GM23338 (cell line): Measurements from ENCODE around the gene KCTD10. TPM values are rescaled to one million over a fixed set of nuclear protein-coding genes. Genes with fewer than 3 reads are reported as not detected.

ENCODE experiments used
- ATAC-seq: fragments of 200-7000 bp; cut with Tn5 transposase; 3 replicates; pipeline ENCODE4 v1.9.1; 2020
- DNase-seq: peaks from one replicate; pipeline ENCODE4 v3.0.0-alpha.2; 2015; ENCODE audit warnings: low spot score
- H2AFZ ChIP-seq: fragments of 200-600 bp; sonication (generic); 2 replicates; pipeline ENCODE4 v1.8.0; 2016; ENCODE audit warnings: antibody characterized with exemption, mild to moderate bottlenecking, moderate library complexity
- H3F3A ChIP-seq: fragments of 200-600 bp; sonication (generic); replicated peaks from 2 replicates; pipeline ENCODE4 v1.8.0; 2017; ENCODE audit warnings: antibody characterized with exemption, mixed run types, low read depth
- H3K27ac ChIP-seq: fragments of 200-600 bp; sonication (generic); 2 replicates; pipeline ENCODE4 v1.6.1; 2016; ENCODE audit warnings: low read depth
- H3K27me3 ChIP-seq: fragments of 200-600 bp; sonication (generic); 2 replicates; pipeline ENCODE4 v1.8.0; 2016; ENCODE audit warnings: mild to moderate bottlenecking, mixed run types, moderate library complexity; ENCODE audit not compliant: insufficient read depth
- H3K36me3 ChIP-seq: fragments of 200-600 bp; sonication (generic); 2 replicates; pipeline ENCODE4 v1.8.0; 2016; ENCODE audit warnings: mild to moderate bottlenecking; ENCODE audit not compliant: insufficient read depth
- H3K4me1 ChIP-seq: fragments of 200-600 bp; sonication (generic); 2 replicates; pipeline ENCODE4 v1.8.0; 2016; ENCODE audit warnings: mild to moderate bottlenecking, moderate library complexity; ENCODE audit not compliant: insufficient read depth
- H3K4me2 ChIP-seq: fragments of 200-600 bp; sonication (generic); 2 replicates; pipeline ENCODE4 v1.7.1; 2017; ENCODE audit warnings: mixed run types
- H3K4me3 ChIP-seq: fragments of 200-600 bp; sonication (generic); 2 replicates; pipeline ENCODE4 v1.6.1; 2016; ENCODE audit warnings: mixed run types
- H3K79me2 ChIP-seq: fragments of 200-600 bp; sonication (generic); replicated peaks from 2 replicates; pipeline ENCODE4 v1.8.0; 2017; ENCODE audit warnings: mild to moderate bottlenecking; ENCODE audit not compliant: insufficient read depth
- H3K9me2 ChIP-seq: fragments of 200-600 bp; sonication (generic); 2 replicates; pipeline ENCODE4 v1.8.0; 2017; ENCODE audit not compliant: insufficient read depth
- H4K20me1 ChIP-seq: fragments of 200-600 bp; sonication (generic); replicated peaks from 2 replicates; pipeline ENCODE4 v1.8.0; 2017; ENCODE audit warnings: mild to moderate bottlenecking; ENCODE audit not compliant: insufficient read depth
- H3K27ac Mint-ChIP-seq: 2 replicates; pipeline ENCODE4 v1.8.0; 2020; ENCODE audit warnings: inconsistent platforms, mild to moderate bottlenecking, moderate library complexity, mixed read lengths
- H3K27me3 Mint-ChIP-seq: 3 replicates; pipeline ENCODE4 v1.8.0; 2022; ENCODE audit warnings: low read depth, mild to moderate bottlenecking, moderate library complexity, mixed read lengths, inconsistent platforms; ENCODE audit not compliant: insufficient read depth, poor library complexity
- H3K36me3 Mint-ChIP-seq: 3 replicates; pipeline ENCODE4 v1.8.0; 2021; ENCODE audit warnings: low read depth, mild to moderate bottlenecking, inconsistent platforms, moderate library complexity, mixed read lengths
- H3K4me1 Mint-ChIP-seq: 3 replicates; pipeline ENCODE4 v1.8.0; 2020; ENCODE audit warnings: mild to moderate bottlenecking, inconsistent platforms, mixed read lengths
- H3K4me3 Mint-ChIP-seq: 3 replicates; pipeline ENCODE4 v1.8.0; 2021; ENCODE audit warnings: moderate library complexity, mild to moderate bottlenecking, inconsistent platforms, mixed read lengths
- H3K9me3 Mint-ChIP-seq: 3 replicates; pipeline ENCODE4 v1.8.0; 2020; ENCODE audit warnings: moderate library complexity, mild to moderate bottlenecking, inconsistent platforms, mixed read lengths
- CREB1 ChIP-seq: fragments of 250-450 bp; sonication (Bioruptor Pico); IDR thresholded peaks from 2 replicates; pipeline ENCODE4 v1.5.0; 2020; ENCODE audit warnings: low read depth, mild to moderate bottlenecking, moderate library complexity
- CTCF ChIP-seq, 2 experiments: fragments of 200-600 bp in 1 of 2; sonication (generic) in 1 of 2; conservative IDR thresholded peaks; 2 replicates each; pipeline versions ENCODE4 v1.5.1 to v1.6.1; 2016 to 2017; ENCODE audit warnings: antibody characterized with exemption in 2 of 2, low read depth in 2 of 2, mild to moderate bottlenecking in 2 of 2, moderate library complexity in 1 of 2
- EZH2 ChIP-seq: fragments of 200-600 bp; sonication (generic); IDR thresholded peaks from one replicate; pipeline ENCODE4 v1.8.0; 2017; ENCODE audit warnings: antibody characterized with exemption, mild to moderate bottlenecking, low read depth; ENCODE audit not compliant: unreplicated experiment
- EZH2phosphoT487 ChIP-seq: fragments of 200-600 bp; sonication (generic); IDR thresholded peaks from one replicate; pipeline ENCODE4 v1.8.1; 2018; ENCODE audit warnings: antibody characterized with exemption; ENCODE audit not compliant: unreplicated experiment
- JUNB ChIP-seq: IDR thresholded peaks from one replicate; pipeline ENCODE4 v1.6.1; 2016; ENCODE audit warnings: antibody characterized with exemption; ENCODE audit not compliant: unreplicated experiment
- POLR2AphosphoS5 ChIP-seq: IDR thresholded peaks from 2 replicates; pipeline ENCODE4 v1.6.1; 2016; ENCODE audit warnings: antibody characterized with exemption, low read depth
- REST ChIP-seq: IDR thresholded peaks from one replicate; pipeline ENCODE4 v1.6.1; 2018; ENCODE audit warnings: antibody characterized with exemption; ENCODE audit not compliant: unreplicated experiment
- STAT1 ChIP-seq: IDR thresholded peaks from one replicate; pipeline ENCODE4 v1.6.1; 2016; ENCODE audit warnings: antibody characterized with exemption; ENCODE audit not compliant: unreplicated experiment
- ZNF114 ChIP-seq: fragments of 250-450 bp; sonication (Bioruptor Pico); IDR thresholded peaks from 2 replicates; pipeline ENCODE4 v1.5.0; 2020; ENCODE audit warnings: mild to moderate bottlenecking, moderate library complexity
- ZNF331 ChIP-seq: fragments of 250-450 bp; sonication (Bioruptor Pico); IDR thresholded peaks from 2 replicates; pipeline ENCODE4 v1.5.0; 2020; ENCODE audit warnings: low read depth, mild to moderate bottlenecking, moderate library complexity
- ZNF462 ChIP-seq: fragments of 250-450 bp; sonication (Bioruptor Pico); IDR thresholded peaks from 2 replicates; pipeline ENCODE4 v1.5.0; 2020; ENCODE audit warnings: mild to moderate bottlenecking, moderate library complexity
- polyA plus RNA-seq: library from polyadenylated mRNA; unstranded; fragments of >200 nt; fragmentation: Nextera tagmentation; extraction: Ambion mirVana; gene quantifications from 2 replicates; pipeline ENCODE4 v1.2.1, GENCODE V29; 2016
- total RNA-seq: library from RNA; depleted of rRNA; stranded (reverse); fragments of >200 nt; shearing (Covaris generic); gene quantifications from 2 replicates; pipeline ENCODE4 v1.2.3, GENCODE V29; 2014
- TF ChIP-seq, protein P1 (sequence below): IDR thresholded peaks from 2 replicates; pipeline ENCODE4 v1.6.1; 2016; ENCODE audit warnings: antibody characterized with exemption

The KCTD10 gene
- total and polyA plus RNA-seq, 2 experiments from 2014 or later: 15.8 to 45.2 TPM

DNA sequence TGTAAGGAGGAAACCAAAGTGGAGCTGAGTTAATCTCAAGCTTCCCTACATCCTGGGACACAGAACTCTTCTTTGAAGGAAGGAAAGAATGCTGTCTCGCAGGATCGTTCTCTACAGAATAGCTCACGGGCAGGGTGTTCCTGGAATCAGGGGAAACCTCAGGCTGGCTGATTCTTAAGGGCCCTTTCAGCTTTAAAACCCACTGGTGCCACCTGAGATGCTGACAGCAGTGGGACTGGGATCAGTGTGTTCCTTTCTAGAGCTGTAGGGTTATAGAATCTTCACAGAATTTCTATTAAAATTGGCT is 48.1 kb upstream of the KCTD10 start (continued):
- TF ChIP-seq ZNF462 (CRISPR knock-in tag) (no peak), CTCF (conservative IDR thresholded peaks at IDR 0.05; ENCODE audit: low read depth in 2 of 2) (no peak), EZH2phosphoT487 (no peak)

GRCh38 chr12:109524466-109525278 is 47.6 kb upstream of the KCTD10 start:
- H3K9me3 Mint-ChIP-seq: no peaks in the 10 kb centered on the region
- H3K79me2 ChIP-seq: no peaks in the 10 kb centered on the region
- no peaks in the 10 kb centered on the region for H3K27me3 ChIP-seq
- TF ChIP-seq ZNF114 (CRISPR knock-in tag) (no peak), CREB1 (CRISPR knock-in tag) (no peak), STAT1 (no peak), POLR2AphosphoS5 (no peak), REST (no peak), EZH2phosphoT487 (no peak), EZH2 (no peak), JUNB (no peak), ZNF331 (CRISPR knock-in tag) (no peak)
- TF ChIP-seq, protein P1, sequence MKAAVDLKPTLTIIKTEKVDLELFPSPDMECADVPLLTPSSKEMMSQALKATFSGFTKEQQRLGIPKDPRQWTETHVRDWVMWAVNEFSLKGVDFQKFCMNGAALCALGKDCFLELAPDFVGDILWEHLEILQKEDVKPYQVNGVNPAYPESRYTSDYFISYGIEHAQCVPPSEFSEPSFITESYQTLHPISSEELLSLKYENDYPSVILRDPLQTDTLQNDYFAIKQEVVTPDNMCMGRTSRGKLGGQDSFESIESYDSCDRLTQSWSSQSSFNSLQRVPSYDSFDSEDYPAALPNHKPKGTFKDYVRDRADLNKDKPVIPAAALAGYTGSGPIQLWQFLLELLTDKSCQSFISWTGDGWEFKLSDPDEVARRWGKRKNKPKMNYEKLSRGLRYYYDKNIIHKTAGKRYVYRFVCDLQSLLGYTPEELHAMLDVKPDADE: no peak

More at GRCh38 chr12:109524466-109525278, 47.6 kb upstream of the KCTD10 start:
- Histone ChIP-seq H3F3A (no peaks in the 10 kb centered on the region), H3K27ac (no peak overlapping the region), H3K36me3 (no peaks in the 10 kb centered on the region), H3K9me2 (no peaks in the 10 kb centered on the region), H4K20me1 (no peaks in the 10 kb centered on the region), H3K4me3 (no peak overlapping the region), H3K4me1 (0 out of 2 replicates have a peak, but pooled peaks cover 6% of the 10 kb centered on the region), H3K4me2 (no peak overlapping the region), H2AFZ (no peak overlapping the region)
- DNase-seq: no peak
- Mint-ChIP-seq H3K27me3 (peaks cover 7% of the 10 kb centered on the region), H3K36me3 (peaks cover 19% of the 10 kb centered on the region), H3K27ac (no peak overlapping the region), H3K4me3 (no peak overlapping the region), H3K4me1 (peaks cover 4% of the 10 kb centered on the region)
- no peak; the same call in 2 of the 3 replicates for ATAC-seq
